Aorta (tissue), 5 donors: ENCODE measurements around the gene ADCYAP1R1. TPM values are rescaled to one million over a fixed set of nuclear protein-coding genes. Genes with fewer than 3 reads are reported as not detected.
A peak's percentile ranks its signal among the peaks of the same experiment; 100 is the strongest.

Experiments used
- ATAC-seq: fragments of 200-7000 bp; cut with Tn5 transposase; one replicate; pipeline ENCODE4 v1.9.1; 2022; ENCODE audit warnings: moderate library complexity; ENCODE audit not compliant: low FRiP score
- DNase-seq, 2 donors: peaks; one replicate each; pipeline ENCODE4 v3.0.0-alpha.2; 2020
- H3K27ac ChIP-seq, 2 donors: one replicate each; pipeline ENCODE4 v1.5.1; 2013; ENCODE audit warnings: low read length in 2 of 2, mild to moderate bottlenecking in 2 of 2, moderate library complexity in 2 of 2, control low read depth in 1 of 2, inconsistent platforms in 1 of 2, low read depth in 1 of 2
- H3K27me3 ChIP-seq, 2 donors: one replicate each; pipeline ENCODE4 v1.6.1; 2013; ENCODE audit warnings: control low read depth in 1 of 2, low read length in 1 of 2, mild to moderate bottlenecking in 1 of 2, moderate library complexity in 1 of 2; ENCODE audit not compliant: insufficient read depth in 2 of 2, control insufficient read depth in 1 of 2
- H3K36me3 ChIP-seq, 2 donors: one replicate each; pipeline ENCODE4 v1.6.1; 2013; ENCODE audit warnings: control low read depth in 1 of 2, low read length in 1 of 2, mild to moderate bottlenecking in 1 of 2; ENCODE audit not compliant: insufficient read depth in 2 of 2, control insufficient read depth in 1 of 2
- H3K4me1 ChIP-seq, 2 donors: one replicate each; pipeline ENCODE4 v1.6.1; 2013; ENCODE audit warnings: low read length in 2 of 2, control low read depth in 1 of 2, mild to moderate bottlenecking in 1 of 2, moderate library complexity in 1 of 2; ENCODE audit not compliant: insufficient read depth in 2 of 2, control insufficient read depth in 1 of 2
- H3K4me3 ChIP-seq, 2 donors: one replicate each; pipeline ENCODE4 v1.5.1; 2013; ENCODE audit warnings: low read length in 2 of 2, control low read depth in 1 of 2, mild to moderate bottlenecking in 1 of 2
- H3K9me3 ChIP-seq: one replicate; pipeline ENCODE4 v1.6.1; 2013; ENCODE audit warnings: mild to moderate bottlenecking, low read length; ENCODE audit not compliant: control insufficient read depth
- WGBS, 2 donors: extraction: QIAGEN DNeasy Blood & Tissue Kit; methylation state at CpG; one replicate each; pipeline ENCODE4 v1.1.7; 2013; 5-methylcytosine and 5-hydroxymethylcytosine counted together
- intact Hi-C, 2 donors: fragments of 100-400 bp; cut with DNase I; formaldehyde crosslinking; loops; one replicate each; pipeline versions ENCODE4 v1.14.2 to v1.15.0; 2022
- long read RNA-seq, 2 donors: library from polyadenylated mRNA; unstranded; transcript quantifications; one replicate each; pipeline ENCODE4 v2.0.0, GENCODE V29; 2020 to 2021
- polyA plus RNA-seq, 2 donors: library from polyadenylated mRNA; stranded (reverse); fragments of 200-250 nt; gene quantifications; one replicate each; pipeline ENCODE4 v1.2.3, GENCODE V29; 2013
- total RNA-seq, 2 donors: library from RNA; stranded (reverse); fragmentation: NEBNext Ultra II Directional; extraction: Animal tissue kit (Norgen Biotek cat#: 25700); gene quantifications; one replicate each; pipeline ENCODE4 v1.2.1, GENCODE V29; 2021
- donor health status: healthy with polysubstance abuse.
- donor health status: Bipolar disorder and iron deficiency.
- donor health status: DM: no; HTN: no; CAD: no.
- donor health status: DM: no; HTN: no; CAD: no.
- donor health status: DM: yes; HTN: yes; CAD: no.

ADCYAP1R1 gene
- total RNA-seq: 1 to 10 TPM; 1.1 to 6.1 TPM
- polyA plus RNA-seq: not detected
- long read RNA-seq, donor 1, partial matches to known transcripts: 0 of 2 reads
- long read RNA-seq, donor 1, other reads (novel, unspliced or antisense): 2 of 2 reads
- long read RNA-seq, donor 2, partial matches to known transcripts: 0 of 3 reads
- long read RNA-seq, donor 2, other reads (novel, unspliced or antisense): 3 of 3 reads

DNA sequence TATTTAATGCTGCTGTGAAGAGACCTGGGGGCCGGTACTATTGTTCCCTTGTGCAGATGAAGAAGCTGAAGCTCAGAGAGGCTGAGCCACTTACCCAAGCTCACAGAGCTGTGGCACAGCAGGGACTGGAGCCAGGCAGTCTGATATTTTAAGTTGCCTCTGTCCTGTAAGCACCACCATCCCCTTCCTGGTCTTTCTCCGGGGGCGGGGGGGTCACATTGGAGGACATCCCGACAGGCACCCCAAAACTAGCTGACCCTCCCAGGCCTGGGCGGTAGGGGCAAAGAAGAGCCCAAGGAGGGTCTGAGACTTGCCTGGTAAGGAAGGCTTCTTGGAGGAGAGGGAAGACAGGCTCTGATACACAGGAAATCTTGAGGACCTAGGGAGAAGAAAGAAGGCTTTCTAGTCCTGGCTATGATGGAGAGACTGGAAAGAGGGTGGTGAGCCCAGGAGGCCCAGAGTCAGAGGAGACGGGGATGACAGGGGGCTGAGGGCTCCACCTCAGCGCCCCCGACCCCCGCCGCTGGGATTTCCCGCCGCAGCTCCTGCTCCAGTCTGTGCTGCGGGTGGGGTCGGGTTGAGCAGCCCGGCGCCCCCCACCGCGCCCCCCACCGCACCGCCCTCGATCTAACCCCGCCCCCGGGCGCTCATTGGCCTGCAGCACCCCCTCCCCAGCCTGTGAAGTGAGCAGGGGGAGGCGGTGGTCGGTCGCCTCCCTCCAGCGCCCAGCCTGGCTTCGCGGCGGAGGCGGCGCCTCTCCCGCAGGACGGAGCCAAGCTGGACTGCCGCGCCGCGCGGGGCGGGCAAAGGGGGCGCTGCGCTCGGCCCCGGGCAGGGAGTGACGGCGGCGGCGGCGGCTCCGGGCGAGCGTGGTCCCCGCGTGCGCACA lies at the start of gene ADCYAP1R1:
ADCYAP1R1 (plus strand) TSS at position 711 of the 889 bp plus-strand sequence. CDS start 10,957 bp downstream, outside the sequence.
- H3K27me3 ChIP-seq: no peaks in the 10 kb centered on the region
- no peaks in the 10 kb centered on the region for H3K4me1 ChIP-seq
- intact Hi-C loops: no loop called here

DNA sequence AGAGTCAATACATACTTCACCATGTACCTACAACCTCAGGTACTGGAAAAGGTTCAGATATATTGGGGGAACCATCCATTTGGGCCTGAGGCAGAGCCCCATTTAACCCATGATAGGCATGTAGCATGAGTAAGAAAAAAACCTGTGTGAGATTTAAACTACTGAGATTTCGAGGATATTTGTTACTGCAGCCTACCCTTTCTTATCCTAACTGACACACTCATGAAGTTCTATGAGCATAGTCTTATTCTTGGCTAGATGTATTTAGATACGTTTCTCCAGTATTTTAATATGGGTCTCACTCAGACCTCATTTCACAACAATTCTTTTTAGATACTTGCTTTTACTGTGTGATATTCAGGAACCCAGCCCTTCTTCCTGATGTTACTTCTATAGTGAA lies 49.0 kb upstream of the ADCYAP1R1 start:
- intact Hi-C loops: no loop called here
- Histone ChIP-seq H3K27ac (no peak overlapping the region), H3K4me3 (no peak overlapping the region), H3K36me3 (no peaks in the 10 kb centered on the region), H3K4me1 (no peaks in the 10 kb centered on the region), H3K27me3 (no peaks in the 10 kb centered on the region), H3K9me3 (peaks cover 3% of the 10 kb centered on the region)
- DNase-seq (no peak), ATAC-seq (no peak)
- WGBS, 2 donors: 83 to 90% methylated on average over 2 of the region's 2 CpGs

More for the DNA sequence above, at the start of gene ADCYAP1R1:
- no peaks in the 10 kb centered on the region for H3K9me3 ChIP-seq
- peak; percentile 68 for ATAC-seq
- no peak for DNase-seq
- 6 to 14% methylated on average over 21 to 56 of the region's 56 CpGs for WGBS, 2 donors
- no peak within 1 kb of the TSS for H3K27ac ChIP-seq
- no peaks in the 10 kb centered on the region for H3K36me3 ChIP-seq
- no peak within 1 kb of the TSS for H3K4me3 ChIP-seq

DNA sequence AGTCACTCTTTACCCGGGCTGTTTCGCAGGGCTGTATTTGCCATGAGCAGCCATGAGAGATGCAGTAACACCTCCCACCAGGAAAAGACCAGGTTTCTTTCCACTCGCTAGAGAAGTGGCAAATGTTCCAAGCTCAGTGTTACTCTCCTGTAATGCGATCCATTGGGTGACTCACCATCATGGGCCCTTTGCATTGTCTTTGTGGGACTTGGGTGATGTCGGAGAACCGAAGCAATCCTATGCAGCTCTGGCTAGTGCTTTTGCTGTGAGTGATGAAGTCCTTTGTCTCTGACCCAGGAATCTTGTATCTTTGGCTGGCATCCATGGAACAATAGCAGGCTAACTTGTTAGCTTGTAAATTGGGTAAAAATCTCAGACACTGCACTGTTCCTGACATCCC lies 48.4 kb upstream of the ADCYAP1R1 start:
- Histone ChIP-seq H3K4me1 (no peaks in the 10 kb centered on the region), H3K27me3 (no peaks in the 10 kb centered on the region), H3K9me3 (peaks cover 3% of the 10 kb centered on the region), H3K36me3 (no peaks in the 10 kb centered on the region), H3K27ac (no peak overlapping the region), H3K4me3 (no peak overlapping the region)
- ATAC-seq: no peak
- 92 to 93% methylated on average over 6 of the region's 6 CpGs for WGBS, 2 donors
- intact Hi-C loops: no loop called here
- DNase-seq: peak in 1 of 2 donors; percentile 19

DNA sequence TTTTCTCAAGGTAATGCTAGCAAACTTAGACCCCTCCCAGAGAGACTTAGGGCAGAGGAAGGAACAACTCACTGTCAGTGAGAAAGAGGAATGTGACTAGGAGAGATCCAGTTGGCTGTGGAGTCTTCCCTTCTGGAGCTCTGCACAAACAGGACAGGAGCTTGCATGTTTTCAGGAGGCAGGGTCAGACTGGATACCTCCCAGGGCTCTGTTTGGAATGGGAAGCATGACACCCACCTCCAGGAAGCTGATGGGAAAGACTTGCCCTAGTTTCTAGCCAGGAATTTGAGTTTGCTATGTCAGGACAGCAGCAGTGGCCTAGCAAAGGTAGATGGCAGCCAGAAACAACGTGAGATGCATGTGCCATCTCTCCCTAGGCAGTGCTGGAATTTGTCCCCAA lies 47.7 kb upstream of the ADCYAP1R1 start:
- DNase-seq: no peak
- Histone ChIP-seq H3K9me3 (peaks cover 3% of the 10 kb centered on the region), H3K27me3 (no peaks in the 10 kb centered on the region), H3K4me3 (no peak overlapping the region), H3K4me1 (no peaks in the 10 kb centered on the region), H3K27ac (no peak overlapping the region), H3K36me3 (no peaks in the 10 kb centered on the region)
- ATAC-seq: no peak
- WGBS, 2 donors: 70 to 78% methylated on average over 1 of the region's 1 CpG
- intact Hi-C loops: no loop called here

DNA sequence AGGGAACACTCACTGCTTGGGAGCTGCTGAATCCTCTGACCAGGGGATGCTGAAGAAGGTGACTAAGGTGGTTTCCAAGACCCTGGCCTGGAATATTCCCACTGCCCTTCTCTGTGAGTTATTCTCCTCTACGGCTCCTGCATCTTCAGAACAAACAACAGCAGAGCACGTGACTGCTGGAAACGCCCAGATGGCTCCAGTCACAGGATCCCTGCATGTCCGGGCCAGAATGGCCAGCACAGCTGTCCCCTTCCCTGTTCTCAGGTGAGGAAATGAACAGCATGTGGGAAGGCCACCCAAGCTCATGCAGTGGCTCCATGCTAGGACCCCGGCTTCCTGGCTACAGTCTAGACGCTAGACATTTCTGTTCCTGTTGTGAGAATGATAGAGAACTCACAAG lies 45.3 kb upstream of the ADCYAP1R1 start:
- no peaks in the 10 kb centered on the region for H3K27me3 ChIP-seq
- intact Hi-C loops: no loop called here
- H3K9me3 ChIP-seq: peaks cover 3% of the 10 kb centered on the region
- 70 to 72% methylated on average over 6 of the region's 6 CpGs for WGBS, 2 donors
- no peaks in the 10 kb centered on the region for H3K4me1 ChIP-seq
- H3K27ac ChIP-seq: no peak overlapping the region
- ATAC-seq: no peak
- no peaks in the 10 kb centered on the region for H3K36me3 ChIP-seq
- DNase-seq: peak in 1 of 2 donors; percentile 37
- no peak overlapping the region for H3K4me3 ChIP-seq

DNA sequence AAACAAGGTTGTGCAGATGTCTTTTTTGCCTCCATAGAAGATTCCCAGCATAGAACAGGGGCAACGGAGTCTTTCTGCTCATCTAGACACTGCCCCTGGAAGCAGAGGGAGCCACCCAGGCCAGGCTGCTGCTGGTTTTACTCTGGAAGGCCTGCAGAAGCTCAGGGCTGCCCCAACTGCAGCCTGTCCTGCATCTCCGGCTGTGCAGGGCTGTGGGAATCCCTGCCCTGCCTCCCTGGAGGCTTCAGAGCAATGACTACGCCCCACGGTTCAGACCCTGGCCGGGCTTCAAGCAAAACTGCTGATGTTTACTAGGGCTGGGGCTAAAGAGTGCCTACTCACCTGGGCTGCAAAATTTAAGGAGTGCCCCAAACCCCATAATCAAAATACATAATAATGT lies 44.5 kb upstream of the ADCYAP1R1 start:
- peak in 1 of 2 donors; percentile 17 for DNase-seq

DNA sequence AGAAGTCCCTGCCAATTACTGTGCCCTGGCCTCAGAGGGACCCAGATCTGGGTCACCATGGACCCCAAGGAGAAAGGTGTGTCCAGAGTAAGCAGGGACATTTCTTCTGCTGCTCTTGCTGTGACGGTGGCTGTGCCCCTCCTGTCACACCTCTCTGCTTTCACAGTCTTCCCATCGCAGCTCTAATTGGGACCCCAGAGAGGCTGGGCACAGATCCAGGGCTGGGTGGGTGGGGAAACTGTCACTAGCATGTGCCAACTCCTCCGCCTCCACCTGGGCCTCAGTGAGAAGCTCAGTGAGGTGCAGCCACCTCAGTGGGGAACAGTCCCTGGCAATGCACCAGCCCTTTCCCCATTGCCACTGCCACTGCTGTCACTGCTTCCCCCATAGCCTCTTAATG lies 37.3 kb upstream of the ADCYAP1R1 start:
- H3K9me3 ChIP-seq: no peaks in the 10 kb centered on the region
- no peak for ATAC-seq
- H3K36me3 ChIP-seq: no peaks in the 10 kb centered on the region
- no peak overlapping the region for H3K27ac ChIP-seq
- WGBS, 2 donors: 78 to 79% methylated on average over 3 of the region's 3 CpGs
- peak in 1 of 2 donors; percentile 48 for DNase-seq
- intact Hi-C loops: no loop called here
- H3K27me3 ChIP-seq: no peaks in the 10 kb centered on the region
- no peak overlapping the region for H3K4me3 ChIP-seq
- no peaks in the 10 kb centered on the region for H3K4me1 ChIP-seq

More for the DNA sequence above, 44.5 kb upstream of the ADCYAP1R1 start:
- H3K4me1 ChIP-seq: no peaks in the 10 kb centered on the region
- no peak overlapping the region for H3K4me3 ChIP-seq
- no peak overlapping the region for H3K27ac ChIP-seq
- no peaks in the 10 kb centered on the region for H3K36me3 ChIP-seq
- peaks cover 3% of the 10 kb centered on the region for H3K9me3 ChIP-seq
- intact Hi-C loops: no loop called here
- no peaks in the 10 kb centered on the region for H3K27me3 ChIP-seq
- peak; percentile 33 for ATAC-seq
- WGBS, 2 donors: 62 to 68% methylated on average over 5 of the region's 5 CpGs

DNA sequence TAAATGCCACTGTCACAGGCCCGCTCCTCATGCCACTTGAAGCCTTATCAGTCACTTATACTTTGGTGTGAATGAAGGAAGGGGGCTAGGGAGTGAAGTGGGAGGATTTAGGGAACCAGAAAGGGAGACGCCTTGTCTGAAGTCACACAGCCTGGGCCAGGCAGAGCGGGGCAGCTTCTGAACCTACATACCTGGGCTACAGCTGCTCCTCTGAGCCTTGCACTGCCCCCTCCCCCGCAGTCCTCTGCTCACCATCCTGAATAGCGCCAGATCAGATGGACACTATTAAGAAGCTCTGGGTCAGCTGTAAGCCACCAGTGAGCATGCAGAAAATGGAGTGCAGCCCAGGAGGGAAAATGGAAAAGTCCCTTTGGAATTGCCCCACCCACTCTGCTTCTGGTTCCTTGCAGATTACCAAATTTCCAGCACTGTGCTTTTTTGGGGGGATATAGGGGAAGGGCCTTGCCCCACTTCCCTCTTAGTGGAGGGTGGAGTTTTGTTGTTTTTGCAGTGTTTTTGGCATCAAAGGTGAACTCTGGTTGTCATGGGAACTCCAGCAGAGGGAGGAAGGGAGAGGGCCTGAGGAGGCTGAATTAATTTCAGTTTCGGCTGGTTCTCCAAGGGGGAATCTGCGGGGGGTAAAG lies 35.0 kb upstream of the ADCYAP1R1 start:
- intact Hi-C loops: no loop called here
- H3K9me3 ChIP-seq: no peaks in the 10 kb centered on the region
- no peak overlapping the region for H3K4me3 ChIP-seq
- 79 to 87% methylated on average over 7 of the region's 7 CpGs for WGBS, 2 donors
- H3K27me3 ChIP-seq: no peaks in the 10 kb centered on the region
- H3K27ac ChIP-seq: no peak overlapping the region
- no peaks in the 10 kb centered on the region for H3K36me3 ChIP-seq
- no peaks in the 10 kb centered on the region for H3K4me1 ChIP-seq
- DNase-seq: peak in 1 of 2 donors; percentile 20
- no peak for ATAC-seq
